GM19023 (cell line): ENCODE data around the gene TMEM158.

Source experiments
- ATAC-seq: cut with Tn5 transposase; IDR thresholded peaks from one replicate; pipeline ENCODE4 v1.9.1; 2021; ENCODE audit warnings: mild to moderate bottlenecking, moderate library complexity; ENCODE audit not compliant: unreplicated experiment

TMEM158 gene

GRCh38 chr3:45234250-45234649 lies 8.2 kb upstream of the TMEM158 start:
- no peak for ATAC-seq

- ATAC-seq: no peak
Observed at GRCh38 chr3:45232521-45232920, 6.4 kb upstream of the TMEM158 start.

GRCh38 chr3:45227946-45228345 lies 1.9 kb upstream of the TMEM158 start:
- no peak for ATAC-seq

GRCh38 chr3:45227071-45227820 lies 1.2 kb upstream of the TMEM158 start:
- ATAC-seq: no peak

GRCh38 chr3:45225465-45226205 lies 452 bp downstream of the TMEM158 start:
- peak; percentile 39 for ATAC-seq

GRCh38 chr3:45224824-45225464 lies 1.1 kb downstream of the TMEM158 start:
- peak; percentile 21 for ATAC-seq

- ATAC-seq: no peak
Observed at GRCh38 chr3:45223889-45224727, 2.0 kb downstream of the TMEM158 start.

GRCh38 chr3:45219694-45220093 lies 6.4 kb downstream of the TMEM158 start:
- ATAC-seq: no peak

- ATAC-seq: no peak
Observed at GRCh38 chr3:45218578-45219390, 7.3 kb downstream of the TMEM158 start.

- no peak for ATAC-seq
Observed at GRCh38 chr3:45216021-45216609, 10.0 kb downstream of the TMEM158 start.

GRCh38 chr3:45215466-45215865 lies 10.6 kb downstream of the TMEM158 start:
- no peak for ATAC-seq

- no peak for ATAC-seq
Observed at GRCh38 chr3:45214061-45214680, 11.9 kb downstream of the TMEM158 start.

- ATAC-seq: no peak
Observed at GRCh38 chr3:45212095-45212468, 14.0 kb downstream of the TMEM158 start.

GRCh38 chr3:45211466-45212094 lies 14.5 kb downstream of the TMEM158 start:
- no peak for ATAC-seq

GRCh38 chr3:45210308-45211041 lies 15.6 kb downstream of the TMEM158 start:
- no peak for ATAC-seq

- no peak for ATAC-seq
Observed at GRCh38 chr3:45209526-45209925, 16.6 kb downstream of the TMEM158 start.

- ATAC-seq: no peak
Observed at GRCh38 chr3:45208586-45208985, 17.5 kb downstream of the TMEM158 start.

- no peak for ATAC-seq
Observed at GRCh38 chr3:45207446-45207845, 18.6 kb downstream of the TMEM158 start.
